ENCODE data around the gene PLXNC1. TPM values are rescaled to one million over a fixed set of nuclear protein-coding genes. Genes with fewer than 3 reads are reported as not detected.
"Not testable (repeated sequence)": the region's sequence is repeated elsewhere in the genome, so short reads cannot be mapped to it uniquely, and the experiment has no call there.

PLXNC1 gene
- total RNA-seq, 6 experiments from 2014 or later, result 0.18 to 0.40 (median 0.22) TPM

DNA sequence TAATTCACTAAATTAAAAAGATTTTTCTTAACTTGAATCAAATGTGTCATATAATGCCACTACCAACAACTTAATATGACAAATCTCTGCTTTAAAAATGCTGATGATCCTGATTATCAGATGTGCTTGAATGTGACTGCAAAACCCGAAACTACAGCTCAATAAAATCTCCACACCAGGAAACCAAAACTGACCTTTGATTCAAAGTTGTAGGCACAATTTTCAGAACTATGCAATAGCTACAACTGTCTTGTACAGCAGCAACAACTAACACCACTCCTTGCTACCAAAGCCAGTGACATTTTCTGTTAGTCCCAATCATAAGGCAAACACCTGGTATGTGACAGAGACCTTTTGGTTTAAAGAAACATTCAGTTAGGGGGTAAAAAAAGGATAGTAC is 164.0 kb downstream of the PLXNC1 start:
- H3K36me3 Mint-ChIP-seq (ENCODE audit: low read depth), result peaks cover 10% of the 10 kb centered on the region; the same call in 1 of the 2 replicates
- no peaks in the 10 kb centered on the region for H3K4me1 Mint-ChIP-seq (ENCODE audit: low read depth)
- H3K9me3 Mint-ChIP-seq, result no peaks in the 10 kb centered on the region
- H3K4me3 Mint-ChIP-seq, result no peak overlapping the region
- H3K27me3 Mint-ChIP-seq (ENCODE audit: insufficient read depth), result no peaks in the 10 kb centered on the region
- TF ChIP-seq, protein P1, sequence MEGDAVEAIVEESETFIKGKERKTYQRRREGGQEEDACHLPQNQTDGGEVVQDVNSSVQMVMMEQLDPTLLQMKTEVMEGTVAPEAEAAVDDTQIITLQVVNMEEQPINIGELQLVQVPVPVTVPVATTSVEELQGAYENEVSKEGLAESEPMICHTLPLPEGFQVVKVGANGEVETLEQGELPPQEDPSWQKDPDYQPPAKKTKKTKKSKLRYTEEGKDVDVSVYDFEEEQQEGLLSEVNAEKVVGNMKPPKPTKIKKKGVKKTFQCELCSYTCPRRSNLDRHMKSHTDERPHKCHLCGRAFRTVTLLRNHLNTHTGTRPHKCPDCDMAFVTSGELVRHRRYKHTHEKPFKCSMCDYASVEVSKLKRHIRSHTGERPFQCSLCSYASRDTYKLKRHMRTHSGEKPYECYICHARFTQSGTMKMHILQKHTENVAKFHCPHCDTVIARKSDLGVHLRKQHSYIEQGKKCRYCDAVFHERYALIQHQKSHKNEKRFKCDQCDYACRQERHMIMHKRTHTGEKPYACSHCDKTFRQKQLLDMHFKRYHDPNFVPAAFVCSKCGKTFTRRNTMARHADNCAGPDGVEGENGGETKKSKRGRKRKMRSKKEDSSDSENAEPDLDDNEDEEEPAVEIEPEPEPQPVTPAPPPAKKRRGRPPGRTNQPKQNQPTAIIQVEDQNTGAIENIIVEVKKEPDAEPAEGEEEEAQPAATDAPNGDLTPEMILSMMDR (IDR thresholded peaks at IDR 0.05), result no peak
- no peak overlapping the region for H3K27ac Mint-ChIP-seq
- no peak for DNase-seq

DNA sequence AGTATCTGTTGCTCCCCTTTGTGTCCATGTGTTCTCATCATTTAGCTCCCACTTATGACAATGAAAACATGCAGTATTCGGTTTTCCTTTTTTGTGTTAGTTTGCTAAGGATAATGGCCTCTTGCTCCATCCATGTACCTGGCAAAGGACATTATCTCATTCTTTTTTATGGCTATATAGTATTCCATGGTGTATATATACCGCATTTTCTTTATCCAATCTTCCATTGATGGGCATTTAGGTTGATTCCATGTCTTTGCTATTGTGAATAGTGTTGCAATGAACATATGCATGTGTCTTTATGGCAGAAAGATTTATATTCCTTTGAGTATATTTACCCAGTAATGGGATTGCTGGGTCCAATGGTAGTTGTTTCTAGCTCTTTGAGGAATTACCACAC is 168.2 kb downstream of the PLXNC1 start:
- Mint-ChIP-seq H3K9me3 (peaks cover 33% of the 10 kb centered on the region), H3K36me3 (ENCODE audit: low read depth) (peaks cover 46% of the 10 kb centered on the region)
- H3K4me1 Mint-ChIP-seq (ENCODE audit: low read depth); H3K27ac Mint-ChIP-seq; H3K4me3 Mint-ChIP-seq; DNase-seq; H3K27me3 Mint-ChIP-seq (ENCODE audit: insufficient read depth): not testable (repeated sequence)

DNA sequence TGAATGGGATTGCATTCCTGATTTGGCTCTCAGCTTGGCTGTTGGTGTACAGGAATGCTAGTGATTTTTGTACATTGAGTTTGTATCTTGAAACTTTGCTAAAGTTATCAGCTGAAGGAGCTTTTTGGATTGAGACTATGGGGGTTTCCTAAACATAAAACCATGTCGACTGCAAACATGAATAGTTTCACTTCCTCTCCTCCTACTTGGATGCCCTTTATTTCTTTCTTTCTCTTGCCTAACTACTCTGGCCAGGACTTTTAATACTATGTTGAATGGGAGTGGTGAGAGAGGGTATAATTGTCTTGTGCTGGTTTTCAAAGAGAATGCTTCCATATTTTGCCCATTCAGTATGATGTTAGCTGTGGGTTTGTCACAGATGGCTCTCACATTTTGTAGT is 169.8 kb downstream of the PLXNC1 start:
- TF ChIP-seq, protein P1 (IDR thresholded peaks at IDR 0.05), result no peak
- Mint-ChIP-seq H3K36me3 (ENCODE audit: low read depth) (peaks cover 49% of the 10 kb centered on the region), H3K4me1 (ENCODE audit: low read depth) (no peaks in the 10 kb centered on the region), H3K9me3 (peaks cover 35% of the 10 kb centered on the region), H3K27ac (no peak overlapping the region), H3K4me3 (no peak overlapping the region), H3K27me3 (ENCODE audit: insufficient read depth) (no peaks in the 10 kb centered on the region; the same call in 1 of the 2 replicates)
- no peak for DNase-seq

DNA sequence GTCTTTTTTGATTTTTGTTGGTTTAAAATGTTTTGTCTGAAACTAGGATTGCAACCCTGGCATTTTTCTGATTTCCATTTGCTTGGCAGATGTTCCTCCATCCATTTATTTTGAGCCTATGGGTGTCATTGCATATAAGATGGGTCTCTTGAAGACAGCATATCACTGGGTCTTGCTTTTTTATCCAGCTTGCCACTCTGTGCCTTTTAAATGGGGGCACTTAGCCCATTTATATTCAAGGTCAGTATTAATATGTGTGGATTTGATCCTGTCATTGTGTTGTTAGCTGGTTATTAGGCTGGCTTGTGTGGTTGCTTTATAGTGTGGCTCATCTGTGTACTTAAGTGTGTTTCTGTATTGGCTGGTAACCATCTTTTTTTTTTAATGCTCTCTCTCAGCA is 171.7 kb downstream of the PLXNC1 start:
- TF ChIP-seq, protein P1 (IDR thresholded peaks at IDR 0.05), result no peak
- Mint-ChIP-seq H3K27me3 (ENCODE audit: insufficient read depth) (no peaks in the 10 kb centered on the region; the same call in 1 of the 2 replicates), H3K36me3 (ENCODE audit: low read depth) (peaks cover 62% of the 10 kb centered on the region), H3K4me3 (no peak overlapping the region), H3K4me1 (ENCODE audit: low read depth) (no peaks in the 10 kb centered on the region), H3K27ac (no peak overlapping the region), H3K9me3 (peaks cover 35% of the 10 kb centered on the region)
- DNase-seq, result no peak

DNA sequence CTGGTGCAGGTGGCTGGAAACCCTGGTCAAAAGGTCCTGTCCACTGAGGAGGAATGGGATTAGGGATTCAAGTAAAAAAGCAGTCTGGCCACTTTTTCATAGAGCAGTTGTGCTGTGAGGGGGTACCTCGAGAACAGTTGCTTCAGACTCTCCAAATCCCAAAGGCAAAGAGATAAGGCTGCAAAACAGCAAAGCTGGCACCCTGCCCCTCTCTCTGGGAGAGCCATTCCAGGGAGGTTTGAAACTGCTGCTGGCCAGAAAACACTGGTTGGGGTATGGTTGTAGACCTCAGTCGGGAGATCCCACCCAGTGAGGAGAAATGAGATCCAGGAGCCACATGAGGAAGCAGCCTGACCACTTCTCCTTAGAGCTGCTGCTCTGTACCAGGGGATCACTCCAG is 174.0 kb downstream of the PLXNC1 start:
- peaks cover 35% of the 10 kb centered on the region for H3K9me3 Mint-ChIP-seq
- H3K4me3 Mint-ChIP-seq, result no peak overlapping the region
- no peaks in the 10 kb centered on the region; the same call in 1 of the 2 replicates for H3K27me3 Mint-ChIP-seq (ENCODE audit: insufficient read depth)
- H3K36me3 Mint-ChIP-seq (ENCODE audit: low read depth), result peaks cover 62% of the 10 kb centered on the region
- no peak for DNase-seq
- H3K27ac Mint-ChIP-seq, result no peak overlapping the region
- TF ChIP-seq, protein P1 (IDR thresholded peaks at IDR 0.05), result no peak
- peaks cover 19% of the 10 kb centered on the region for H3K4me1 Mint-ChIP-seq (ENCODE audit: low read depth)

DNA sequence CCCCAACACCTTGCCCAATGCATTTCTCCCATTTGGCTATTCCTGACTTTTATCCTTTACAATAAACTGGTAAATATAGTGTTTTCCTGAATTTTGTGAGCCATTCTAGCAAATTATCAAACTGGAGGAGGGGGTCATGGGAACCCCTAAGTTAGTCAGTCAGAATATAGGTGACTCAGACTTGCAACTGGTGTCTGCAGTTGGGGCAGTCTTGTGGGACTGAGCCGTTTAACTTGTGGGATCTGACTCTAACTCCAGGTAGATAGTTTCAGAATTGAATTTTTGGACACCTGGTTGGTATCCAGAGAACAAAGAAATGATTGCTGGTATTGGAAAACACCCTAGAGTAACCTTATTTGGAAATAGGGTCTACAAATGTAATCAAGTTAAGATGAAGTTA is 177.9 kb downstream of the PLXNC1 start:
- peaks cover 6% of the 10 kb centered on the region for H3K9me3 Mint-ChIP-seq
- DNase-seq, result no peak
- H3K4me3 Mint-ChIP-seq, result no peak overlapping the region
- H3K36me3 Mint-ChIP-seq (ENCODE audit: low read depth), result peaks cover 35% of the 10 kb centered on the region
- no peaks in the 10 kb centered on the region; the same call in 1 of the 2 replicates for H3K27me3 Mint-ChIP-seq (ENCODE audit: insufficient read depth)
- peaks cover 31% of the 10 kb centered on the region for H3K4me1 Mint-ChIP-seq (ENCODE audit: low read depth)
- TF ChIP-seq, protein P1 (IDR thresholded peaks at IDR 0.05), result no peak
- H3K27ac Mint-ChIP-seq, result peak overlapping the region; percentile 84
